Pancreas (tissue), 10 donors: ENCODE measurements around the gene TSNAX. TPM values are rescaled to one million over a fixed set of nuclear protein-coding genes. Genes with fewer than 3 reads are reported as not detected.

Experiments
- ATAC-seq, 4 donors: fragments of 200-7000 bp; cut with Tn5 transposase; one replicate each; pipeline versions ENCODE4 v1.8.0 to v1.9.1; 2020; ENCODE audit warnings: mild to moderate bottlenecking in 4 of 4, moderate library complexity in 4 of 4
- DNase-seq, 6 donors: peaks; one replicate each; pipeline ENCODE4 v3.0.0-alpha.2; 2020
- FAIRE-seq: peaks from 2 replicates; lab custom pipeline; 2012; peaks lifted over from hg19 to GRCh38; lab: Jason Lieb, UNC
- H3K27ac ChIP-seq, 4 donors: fragments of 200-600 bp; sonication (generic); 1 replicate in 3 of 4; 2 replicates in 1 of 4; pipeline versions ENCODE4 v1.5.0 to v1.8.0; 2020
- H3K27me3 ChIP-seq, 4 donors: fragments of 200-600 bp; one replicate each; pipeline ENCODE4 v1.8.0; 2021
- H3K36me3 ChIP-seq, 3 donors: fragments of 200-600 bp; sonication (generic) in 1 of 3; one replicate each; pipeline versions ENCODE4 v1.5.0 to v1.8.0; 2020 to 2021
- H3K4me1 ChIP-seq, 3 donors: fragments of 200-600 bp; one replicate each; pipeline ENCODE4 v1.8.0; 2021
- H3K4me3 ChIP-seq, 4 donors: fragments of 200-600 bp; sonication (generic) in 2 of 4; one replicate each; pipeline versions ENCODE4 v1.5.0 to v1.8.0; 2020 to 2021
- H3K9me3 ChIP-seq, 4 donors: fragments of 200-600 bp; one replicate each; pipeline ENCODE4 v1.8.0; 2021
- WGBS, 2 donors: extraction: QIAGEN DNeasy Blood & Tissue Kit; methylation state at CpG; one replicate each; pipeline ENCODE4 v1.1.7; 2013; 5-methylcytosine and 5-hydroxymethylcytosine counted together
- intact Hi-C, 3 donors: fragments of 100-400 bp; cut with DNase I; formaldehyde crosslinking; loops; one replicate each; pipeline versions ENCODE4 v1.11.1 to v1.14.2; 2022
- polyA plus RNA-seq, 2 donors: library from polyadenylated mRNA; stranded (reverse); fragments of 200-250 nt; gene quantifications; one replicate each; pipeline ENCODE4 v1.2.3, GENCODE V29; 2013
- total RNA-seq, 6 donors: library from RNA; stranded (reverse); fragmentation: NEBNext Ultra II Directional in 4 of 6; extraction: Animal tissue kit (Norgen Biotek cat#: 25700) in 4 of 6; gene quantifications; one replicate each; pipeline versions ENCODE4 v1.2.1 to v1.2.4, GENCODE V29; 2021 to 2023
- TF ChIP-seq, protein P1 (sequence below), 4 donors: fragments of 200-600 bp; sonication (generic) in 3 of 4; IDR thresholded peaks; one replicate each; pipeline versions ENCODE4 v1.5.0 to v1.8.0; 2021; ENCODE audit warnings: antibody characterized with exemption in 4 of 4
- donor health status: healthy with polysubstance abuse.
- donor health status: DM: no; HTN: no; CAD: no; lungs with moderate emphysema.
- donor health status: DM: no; HTN: no; CAD: no.
- donor health status: control.
- donor health status: control.
- donor health status: Bipolar disorder and iron deficiency.
- donor health status: DM: yes; HTN: yes; CAD: no.
- donor health status: DM: no; HTN: no; CAD: no.
- donor health status: DM: no; HTN: no; CAD: no.
- donor health status: DM: yes; HTN: yes; CAD: no.

The TSNAX gene
- total and polyA plus RNA-seq, 8 donors = 5.1 to 18.2 (median 14.7) TPM

DNA sequence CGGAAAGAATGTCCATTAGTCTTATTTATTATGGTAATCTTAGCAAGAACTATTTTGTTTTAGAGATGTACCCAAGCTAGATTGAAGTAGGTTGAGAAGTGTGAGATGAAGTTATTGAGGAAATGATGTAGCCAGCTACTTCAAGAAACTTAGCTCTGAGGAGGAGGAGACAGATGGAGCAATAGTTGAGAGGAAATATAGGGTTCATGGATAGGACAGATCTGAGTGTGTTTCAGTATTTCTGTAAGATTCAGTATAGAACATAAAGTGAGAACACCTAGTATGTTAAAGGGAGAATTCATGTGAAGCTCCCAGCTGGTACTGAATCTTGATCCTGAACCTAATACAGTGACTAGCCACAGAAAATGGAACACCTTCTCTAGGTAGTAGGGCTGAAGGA, 28.9 kb downstream of the TSNAX start:
- no peak for ATAC-seq
- no peak for FAIRE-seq
- H3K36me3 ChIP-seq = peaks cover 0 to 9% (median 0%) of the 10 kb centered on the region in 3 donors
- H3K27me3 ChIP-seq = no peaks in the 10 kb centered on the region
- no peak for DNase-seq
- H3K27ac ChIP-seq = no peak overlapping the region
- intact Hi-C loops = no loop called here
- H3K4me3 ChIP-seq = no peak overlapping the region
- H3K4me1 ChIP-seq = peaks cover 0 to 5% (median 0%) of the 10 kb centered on the region in 3 donors
- TF ChIP-seq, protein P1, sequence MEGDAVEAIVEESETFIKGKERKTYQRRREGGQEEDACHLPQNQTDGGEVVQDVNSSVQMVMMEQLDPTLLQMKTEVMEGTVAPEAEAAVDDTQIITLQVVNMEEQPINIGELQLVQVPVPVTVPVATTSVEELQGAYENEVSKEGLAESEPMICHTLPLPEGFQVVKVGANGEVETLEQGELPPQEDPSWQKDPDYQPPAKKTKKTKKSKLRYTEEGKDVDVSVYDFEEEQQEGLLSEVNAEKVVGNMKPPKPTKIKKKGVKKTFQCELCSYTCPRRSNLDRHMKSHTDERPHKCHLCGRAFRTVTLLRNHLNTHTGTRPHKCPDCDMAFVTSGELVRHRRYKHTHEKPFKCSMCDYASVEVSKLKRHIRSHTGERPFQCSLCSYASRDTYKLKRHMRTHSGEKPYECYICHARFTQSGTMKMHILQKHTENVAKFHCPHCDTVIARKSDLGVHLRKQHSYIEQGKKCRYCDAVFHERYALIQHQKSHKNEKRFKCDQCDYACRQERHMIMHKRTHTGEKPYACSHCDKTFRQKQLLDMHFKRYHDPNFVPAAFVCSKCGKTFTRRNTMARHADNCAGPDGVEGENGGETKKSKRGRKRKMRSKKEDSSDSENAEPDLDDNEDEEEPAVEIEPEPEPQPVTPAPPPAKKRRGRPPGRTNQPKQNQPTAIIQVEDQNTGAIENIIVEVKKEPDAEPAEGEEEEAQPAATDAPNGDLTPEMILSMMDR (IDR thresholded peaks at IDR 0.05) = no peak
- 93 to 100% methylated on average over 1 of the region's 1 CpG for WGBS, 2 donors
- no peaks in the 10 kb centered on the region for H3K9me3 ChIP-seq

- TF ChIP-seq, protein P1 (IDR thresholded peaks at IDR 0.05) = no peak
- DNase-seq (no peak), FAIRE-seq (no peak), ATAC-seq (peak in 1 of 4 donors; percentile 14)
- Histone ChIP-seq H3K27me3 (no peaks in the 10 kb centered on the region), H3K4me1 (peaks cover 0 to under 1% (median 0%) of the 10 kb centered on the region in 3 donors), H3K9me3 (no peaks in the 10 kb centered on the region), H3K4me3 (no peak overlapping the region), H3K36me3 (peaks cover 0 to 9% (median 0%) of the 10 kb centered on the region in 3 donors), H3K27ac (no peak overlapping the region)
- WGBS, 2 donors = 94 to 97% methylated on average over 3 of the region's 3 CpGs
- intact Hi-C loops = no loop called here
These were observed 29.6 kb downstream of the TSNAX start for GRCh38 chr1:231557898-231558707.

DNA sequence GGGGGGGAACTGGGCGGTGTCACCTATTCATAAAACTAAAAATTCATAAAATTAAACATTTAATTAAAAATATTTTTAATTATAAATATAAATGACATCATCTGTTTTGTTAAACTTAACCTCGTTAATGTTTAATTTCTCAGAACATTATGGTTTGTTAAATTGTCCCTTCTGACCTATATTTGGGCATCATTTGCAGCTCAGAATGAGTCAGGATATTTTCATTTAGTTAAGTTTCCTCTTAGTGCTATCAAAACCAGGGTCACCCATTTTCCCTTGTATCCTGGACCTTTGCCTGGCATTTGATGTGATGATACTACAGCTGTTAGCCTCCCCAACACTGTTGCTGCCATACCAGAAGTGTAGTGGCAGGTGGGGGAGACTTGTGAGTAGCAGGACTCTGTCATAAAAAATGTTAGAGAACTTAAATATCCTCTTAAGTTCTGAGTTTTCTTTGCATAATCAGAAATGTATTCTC, 30.3 kb downstream of the TSNAX start:
- Histone ChIP-seq H3K36me3 (peaks cover 0 to 9% (median 0%) of the 10 kb centered on the region in 3 donors), H3K9me3 (no peaks in the 10 kb centered on the region), H3K27me3 (no peaks in the 10 kb centered on the region), H3K4me1 (no peaks in the 10 kb centered on the region), H3K27ac (no peak overlapping the region), H3K4me3 (no peak overlapping the region)
- intact Hi-C loops = no loop called here
- FAIRE-seq = no peak
- TF ChIP-seq, protein P1 (IDR thresholded peaks at IDR 0.05) = no peak
- no peak for ATAC-seq
- WGBS, 2 donors = 91 to 93% methylated on average over 2 of the region's 2 CpGs
- DNase-seq = no peak

DNA sequence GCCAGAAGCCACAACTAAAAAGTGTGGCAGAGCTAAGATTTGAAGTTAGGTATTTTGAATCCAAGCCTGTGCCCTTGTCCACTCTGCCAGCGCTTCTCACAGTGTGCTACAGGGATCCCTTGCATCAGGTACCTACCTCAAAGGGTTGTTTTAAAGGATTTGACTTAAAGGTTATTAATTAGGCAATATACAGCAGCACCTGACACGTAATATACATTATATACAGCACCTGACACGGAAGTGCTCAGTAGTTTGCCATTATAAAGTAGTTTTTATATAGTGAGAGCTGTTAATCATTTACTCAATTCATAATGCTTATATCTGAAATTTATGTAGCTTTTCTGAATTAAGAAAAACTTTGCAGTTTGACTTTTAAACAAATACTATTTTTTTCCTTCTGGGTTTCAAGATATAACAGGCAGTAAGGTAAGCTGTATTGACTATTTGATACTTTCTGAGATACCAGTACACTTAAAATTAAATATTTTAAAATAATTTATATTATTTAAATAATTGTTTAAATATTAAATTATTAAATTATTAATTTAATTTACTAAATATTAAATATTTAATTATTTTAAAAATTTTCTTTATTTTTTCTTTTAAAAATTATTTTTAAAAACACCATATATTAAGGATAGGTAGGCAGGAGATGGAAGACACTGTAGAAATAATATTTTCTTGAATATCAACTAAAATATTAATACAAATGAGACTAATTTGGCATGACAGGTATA, 33.3 kb downstream of the TSNAX start:
- FAIRE-seq (peak; percentile 98), DNase-seq (no peak), ATAC-seq (no peak)
- intact Hi-C loops = no loop called here
- Histone ChIP-seq H3K27ac (no peak overlapping the region), H3K4me1 (no peaks in the 10 kb centered on the region), H3K9me3 (no peaks in the 10 kb centered on the region), H3K36me3 (peaks cover 0 to 9% (median 0%) of the 10 kb centered on the region in 3 donors), H3K4me3 (no peak overlapping the region), H3K27me3 (no peaks in the 10 kb centered on the region)
- TF ChIP-seq, protein P1 (IDR thresholded peaks at IDR 0.05) = no peak
- WGBS, 2 donors = 93% methylated on average over 3 of the region's 3 CpGs
